Skeletal muscle cell (primary cell): Measurements from ENCODE around the gene ADIPOR1.
"Not testable (repeated sequence)": the region's sequence is repeated elsewhere in the genome, so short reads cannot be mapped to it uniquely, and the experiment has no call there.

ENCODE experiments used
- DNase-seq: peaks from one replicate; pipeline ENCODE4 v3.0.0-alpha.2; 2010; ENCODE audit warnings: low read depth
- H3K4me3 ChIP-seq: 2 replicates; pipeline ENCODE4 v1.5.1; 2011; ENCODE audit warnings: low read depth, mild to moderate bottlenecking, control low read depth, low read length, moderate library complexity

Gene ADIPOR1, protein sequence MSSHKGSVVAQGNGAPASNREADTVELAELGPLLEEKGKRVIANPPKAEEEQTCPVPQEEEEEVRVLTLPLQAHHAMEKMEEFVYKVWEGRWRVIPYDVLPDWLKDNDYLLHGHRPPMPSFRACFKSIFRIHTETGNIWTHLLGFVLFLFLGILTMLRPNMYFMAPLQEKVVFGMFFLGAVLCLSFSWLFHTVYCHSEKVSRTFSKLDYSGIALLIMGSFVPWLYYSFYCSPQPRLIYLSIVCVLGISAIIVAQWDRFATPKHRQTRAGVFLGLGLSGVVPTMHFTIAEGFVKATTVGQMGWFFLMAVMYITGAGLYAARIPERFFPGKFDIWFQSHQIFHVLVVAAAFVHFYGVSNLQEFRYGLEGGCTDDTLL

DNA sequence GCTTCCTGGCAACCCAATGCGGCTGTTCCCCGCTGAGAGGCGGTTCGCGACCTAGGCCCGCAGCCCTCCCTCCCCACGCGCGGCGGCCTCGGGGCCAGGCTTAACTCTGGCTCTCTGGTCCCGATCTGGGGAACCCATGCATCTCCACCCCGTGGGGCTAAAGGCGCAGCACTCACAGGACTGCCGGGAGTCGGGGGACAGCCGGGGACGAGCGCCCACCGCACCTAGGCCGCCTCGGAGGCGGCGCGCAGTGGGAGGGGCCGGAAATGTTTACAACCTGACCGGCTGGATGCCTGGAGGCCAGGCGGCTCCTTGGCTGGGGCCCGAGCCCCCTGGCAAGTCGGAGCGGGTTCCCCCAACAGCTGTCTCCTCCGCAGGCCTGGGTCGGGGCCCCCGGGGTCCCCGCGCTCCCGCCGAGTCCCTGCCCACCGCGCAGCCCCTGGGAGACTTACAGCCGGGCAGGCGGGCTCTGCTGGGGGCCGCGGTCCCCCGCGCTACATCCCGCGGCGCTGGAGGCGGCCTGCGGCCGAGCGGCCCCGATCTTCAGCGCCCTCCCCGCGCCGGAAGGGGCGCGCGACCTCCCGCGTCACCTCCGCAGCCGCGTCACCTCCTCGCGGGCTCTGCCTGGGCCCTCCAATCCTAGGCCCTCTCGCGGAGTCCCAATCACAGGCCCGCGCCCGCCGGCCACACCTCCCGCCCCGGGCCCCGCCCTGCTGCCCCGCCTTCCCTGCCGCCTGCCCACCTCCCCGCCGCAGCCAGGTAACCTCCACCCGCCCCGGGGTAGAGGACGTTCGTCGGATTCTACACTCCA lies at the start of gene ADIPOR1:
Gene ADIPOR1 (minus strand): TSS at position 580 of the 811 bp plus-strand sequence. CDS start 7,242 bp downstream, outside the sequence.
- peak within 1 kb of the TSS; percentile 90 for H3K4me3 ChIP-seq
- DNase-seq = peak; percentile 50

DNA sequence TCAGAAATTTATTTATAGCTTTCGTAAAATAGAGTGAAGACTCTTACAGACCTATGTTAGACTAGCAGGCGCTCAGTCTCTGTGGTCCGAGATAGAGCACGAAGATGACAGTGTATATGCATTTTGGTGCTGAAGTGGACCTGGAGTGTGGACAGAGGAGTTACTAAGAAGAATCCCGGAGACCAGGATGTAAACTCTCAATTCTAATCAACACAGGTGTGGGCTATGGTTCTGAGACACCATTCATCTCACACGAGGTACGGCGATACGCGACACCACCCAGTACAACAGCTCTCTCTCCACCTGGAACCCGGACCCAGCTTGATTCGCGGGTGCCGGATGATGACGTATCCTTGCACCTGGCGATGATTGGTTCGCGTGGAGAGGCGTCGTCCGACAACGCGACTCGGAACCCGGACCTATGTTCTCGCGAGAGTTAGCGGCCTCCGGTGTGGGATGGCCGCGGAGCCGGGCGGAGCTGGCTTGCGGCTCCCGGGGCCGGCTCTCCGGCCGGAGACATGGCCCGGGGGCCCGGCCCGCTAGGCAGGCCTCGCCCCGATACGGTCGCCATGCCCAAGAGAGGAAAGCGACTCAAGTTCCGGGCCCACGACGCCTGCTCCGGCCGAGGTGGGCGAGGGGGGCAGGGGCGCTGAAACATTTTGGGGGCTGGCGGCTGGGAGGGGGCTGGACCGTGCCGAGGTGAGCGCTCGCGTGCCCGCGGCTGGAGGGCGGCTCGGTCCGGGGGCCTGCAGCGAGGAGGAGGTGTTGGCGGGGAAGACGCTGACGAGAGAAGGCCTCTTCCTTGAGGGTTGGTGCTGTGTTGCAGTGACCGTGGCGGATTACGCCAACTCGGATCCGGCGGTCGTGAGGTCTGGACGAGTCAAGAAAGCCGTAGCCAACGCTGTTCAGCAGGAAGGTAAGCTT lies 49.1 kb upstream of the ADIPOR1 start, which contains the start of gene TMEM183A:
Gene TMEM183A (plus strand): TSS at position 427 of the 924 bp plus-strand sequence. CDS start 92 bp downstream, at position 519.
- peak; percentile 87 for DNase-seq
- peak within 1 kb of the TSS; percentile 85 for H3K4me3 ChIP-seq

DNA sequence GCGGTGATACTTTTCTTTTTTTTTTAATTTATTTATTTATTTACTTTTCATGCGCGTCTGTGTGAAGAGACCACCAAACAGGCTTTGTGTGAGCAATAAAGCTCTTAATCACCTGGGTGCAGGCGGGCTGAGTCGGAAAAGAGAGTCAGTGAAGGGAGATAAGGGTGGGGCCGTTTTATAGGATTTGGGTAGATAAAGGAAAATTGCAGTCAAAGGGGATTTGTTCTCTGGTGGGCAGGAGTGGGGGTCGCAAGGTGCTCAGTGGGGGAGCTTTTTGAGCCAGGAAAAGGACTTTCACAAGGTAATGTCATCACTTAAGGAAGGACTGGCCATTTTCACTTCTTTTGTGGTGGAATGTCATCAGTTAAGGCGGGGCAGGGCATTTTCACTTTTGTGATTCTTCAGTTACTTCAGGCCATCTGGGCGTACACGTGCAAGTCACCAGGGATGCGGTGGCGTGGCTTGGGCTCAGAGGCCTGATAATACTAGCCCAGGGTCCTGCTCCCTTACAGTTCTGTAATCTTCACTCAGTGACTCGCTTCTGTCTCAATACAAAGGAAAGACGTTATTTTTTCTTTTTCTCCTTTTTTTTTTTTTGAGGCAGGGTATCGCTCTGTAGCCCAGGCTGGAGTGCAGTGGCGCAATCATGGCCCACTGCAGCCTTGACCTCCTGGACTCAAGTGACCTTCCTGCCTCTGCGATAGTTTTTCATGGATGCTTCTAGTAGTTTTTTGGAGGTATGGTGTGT lies 47.5 kb upstream of the ADIPOR1 start:
- H3K4me3 ChIP-seq, DNase-seq: not testable (repeated sequence)

DNA sequence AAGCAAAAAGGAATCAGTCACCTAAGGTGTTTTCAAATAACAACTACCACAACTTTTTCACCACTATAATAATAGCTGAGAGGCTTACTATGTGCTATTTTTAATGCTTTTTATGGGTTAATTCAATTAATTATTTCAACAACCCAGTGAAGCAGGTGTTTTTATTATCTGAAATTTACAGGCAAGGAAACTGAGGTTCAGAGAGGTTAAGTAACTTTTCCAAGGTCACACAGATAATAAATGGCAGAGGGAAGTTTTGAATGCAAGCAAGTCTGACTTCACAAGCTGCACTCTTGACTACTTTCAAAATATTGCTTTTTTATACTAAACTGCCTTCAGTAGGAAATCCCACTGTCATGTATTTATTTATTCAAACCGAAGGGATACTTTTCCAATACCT lies 44.8 kb upstream of the ADIPOR1 start:
- no peak for DNase-seq
- H3K4me3 ChIP-seq = no peak overlapping the region

DNA sequence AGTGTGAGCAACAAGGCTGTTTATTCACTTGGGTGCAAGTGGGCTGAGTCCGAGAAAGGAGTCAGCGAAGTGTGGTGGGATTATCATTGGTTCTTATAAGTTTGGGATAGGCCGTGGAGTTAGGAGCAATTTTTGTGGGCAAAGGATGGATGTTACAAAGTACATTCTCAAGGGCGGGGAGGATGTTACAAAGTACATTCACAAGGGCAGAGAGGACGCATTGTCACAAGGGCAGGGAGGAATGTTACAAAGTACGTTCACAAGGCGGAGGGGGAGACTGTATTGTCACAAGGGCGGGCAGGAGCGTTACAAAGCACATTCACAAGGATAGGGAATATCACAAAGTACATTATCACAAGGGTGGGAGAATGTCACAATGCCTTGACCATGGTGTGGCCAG lies 43.9 kb upstream of the ADIPOR1 start:
- DNase-seq = no peak
- H3K4me3 ChIP-seq = no peak overlapping the region

DNA sequence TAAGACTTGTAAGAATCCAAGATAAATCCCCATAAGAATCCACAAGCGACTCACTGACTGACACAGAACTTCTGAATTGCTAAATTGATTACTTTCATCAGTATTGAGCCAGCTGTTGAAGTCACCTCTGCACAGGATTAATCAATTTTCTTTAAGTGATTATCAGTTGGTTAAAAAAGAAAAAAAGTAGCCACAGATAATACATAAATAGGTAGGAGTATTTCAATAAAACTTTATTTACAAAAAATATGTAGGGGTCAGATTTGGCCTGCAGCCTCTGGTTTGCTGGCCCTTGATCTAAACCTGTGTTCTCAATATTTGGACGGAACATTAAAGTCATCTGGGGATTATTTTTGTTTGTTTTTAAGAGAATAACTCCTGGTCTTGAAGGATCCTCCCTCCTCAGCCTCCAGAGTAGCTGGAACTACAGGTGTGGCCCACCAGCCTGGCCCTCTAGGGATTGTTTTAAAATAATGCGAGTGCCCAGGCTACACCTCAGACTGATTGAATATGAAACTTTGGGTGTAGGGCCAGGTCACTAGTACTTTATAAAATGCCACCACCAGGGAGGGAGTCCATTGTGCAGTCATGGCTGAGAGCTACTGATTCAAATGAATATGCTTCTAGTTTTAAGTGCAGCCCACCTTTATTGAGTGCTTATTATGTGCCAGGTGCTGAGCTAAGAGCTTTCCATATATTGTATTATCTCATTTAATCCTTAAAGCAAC lies 42.3 kb upstream of the ADIPOR1 start:
- no peak overlapping the region for H3K4me3 ChIP-seq
- DNase-seq = no peak

DNA sequence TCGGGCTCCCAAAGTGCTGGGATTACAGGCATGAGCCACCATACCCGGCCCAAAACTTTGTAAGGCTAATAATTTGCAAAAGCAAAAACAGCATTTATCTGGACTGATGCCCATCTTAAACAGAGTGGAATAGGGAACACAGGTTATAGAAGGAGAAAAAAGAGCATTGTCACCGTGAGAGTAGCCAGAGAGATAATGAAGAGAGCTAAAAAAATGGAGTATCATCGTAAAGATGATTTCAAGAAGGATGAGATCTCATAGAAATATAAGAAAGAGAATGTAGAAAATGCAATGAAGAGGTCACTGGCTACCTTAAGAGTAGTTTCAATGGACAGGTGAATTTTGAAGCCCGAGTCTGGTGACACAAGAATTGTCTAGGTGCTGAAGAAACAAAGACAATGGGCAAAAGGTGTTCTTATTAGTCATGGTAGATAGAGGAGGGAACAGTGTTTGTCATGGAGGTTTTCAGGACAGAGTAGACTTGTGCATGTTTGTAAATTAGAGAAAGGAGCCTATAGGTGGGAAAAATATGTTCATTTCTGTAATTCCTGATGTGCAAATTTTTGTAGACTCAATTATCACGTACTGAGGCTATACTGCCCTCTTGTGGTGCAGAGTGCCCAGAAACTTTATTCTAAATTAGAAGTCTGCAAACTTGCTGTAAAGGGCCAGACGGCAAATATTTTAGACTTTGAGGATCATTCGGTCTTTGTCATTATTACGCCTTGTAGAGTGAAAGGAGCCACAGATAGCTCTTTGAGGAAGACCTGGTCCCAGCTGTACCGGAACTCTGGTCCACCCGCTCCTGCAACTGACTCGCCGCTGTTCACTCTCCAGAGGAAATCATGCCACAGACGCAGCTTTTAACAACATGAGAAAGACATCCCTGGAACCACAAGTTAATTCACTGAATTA lies 41.0 kb upstream of the ADIPOR1 start:
- DNase-seq = peak; percentile 5
- no peak overlapping the region for H3K4me3 ChIP-seq

DNA sequence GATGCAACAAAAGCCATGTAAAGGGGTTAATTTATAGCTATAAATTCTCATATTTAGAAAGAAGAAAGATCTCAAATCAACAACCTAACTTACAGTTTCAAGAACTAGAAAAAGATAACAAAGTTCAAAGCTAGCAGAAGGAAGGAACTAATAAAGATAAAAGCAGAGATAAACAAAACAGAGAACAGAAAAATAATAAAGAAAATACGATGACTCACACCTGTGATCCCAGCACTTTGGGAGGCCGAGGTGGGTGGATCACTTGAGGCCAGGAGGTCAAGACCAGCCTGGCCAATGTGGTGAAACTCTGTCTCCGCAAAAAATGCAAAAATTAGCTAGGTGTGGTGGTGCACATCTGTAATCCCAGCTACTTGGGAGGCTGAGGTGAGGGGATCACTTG lies 36.6 kb upstream of the ADIPOR1 start:
- no peak for DNase-seq
- no peak overlapping the region for H3K4me3 ChIP-seq

DNA sequence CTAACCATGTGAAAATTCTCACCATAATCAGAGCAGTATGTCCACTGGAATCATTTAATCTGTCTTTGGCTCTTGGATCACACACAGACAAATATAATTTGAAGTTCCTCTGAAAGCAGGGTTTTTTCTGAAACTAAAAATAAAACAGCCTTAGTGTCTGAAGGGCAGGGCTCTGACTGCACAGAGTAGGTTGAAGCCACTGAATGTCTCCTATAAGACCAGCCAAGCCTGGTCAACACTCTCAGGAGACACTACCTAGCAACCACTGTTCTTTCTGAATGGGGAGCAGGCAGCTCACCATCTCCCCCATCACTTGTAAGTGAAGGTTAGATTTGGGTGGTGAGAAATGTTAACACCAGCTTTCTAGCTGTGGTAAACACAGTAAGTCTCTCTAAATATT lies 33.0 kb upstream of the ADIPOR1 start:
- no peak overlapping the region for H3K4me3 ChIP-seq
- no peak for DNase-seq

DNA sequence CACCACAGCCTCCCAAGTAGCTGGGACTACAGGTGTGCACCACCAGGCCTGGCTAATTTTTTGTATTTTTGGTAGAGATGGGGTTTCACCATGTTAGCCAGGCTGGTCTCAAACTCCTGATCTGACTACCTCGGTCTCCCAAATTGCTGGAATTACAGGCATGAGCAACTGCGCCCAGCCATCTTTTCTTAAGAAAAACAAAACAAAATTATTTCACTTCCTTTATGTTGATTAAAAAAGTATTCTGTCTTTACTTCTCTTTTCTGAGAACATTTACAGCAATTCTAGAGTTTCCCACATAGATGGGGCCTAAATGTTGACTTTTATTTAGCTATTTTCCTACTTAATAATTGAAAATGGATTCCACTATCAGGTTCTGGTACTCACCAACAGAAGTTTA lies 31.8 kb upstream of the ADIPOR1 start:
- no peak overlapping the region for H3K4me3 ChIP-seq
- DNase-seq = no peak

DNA sequence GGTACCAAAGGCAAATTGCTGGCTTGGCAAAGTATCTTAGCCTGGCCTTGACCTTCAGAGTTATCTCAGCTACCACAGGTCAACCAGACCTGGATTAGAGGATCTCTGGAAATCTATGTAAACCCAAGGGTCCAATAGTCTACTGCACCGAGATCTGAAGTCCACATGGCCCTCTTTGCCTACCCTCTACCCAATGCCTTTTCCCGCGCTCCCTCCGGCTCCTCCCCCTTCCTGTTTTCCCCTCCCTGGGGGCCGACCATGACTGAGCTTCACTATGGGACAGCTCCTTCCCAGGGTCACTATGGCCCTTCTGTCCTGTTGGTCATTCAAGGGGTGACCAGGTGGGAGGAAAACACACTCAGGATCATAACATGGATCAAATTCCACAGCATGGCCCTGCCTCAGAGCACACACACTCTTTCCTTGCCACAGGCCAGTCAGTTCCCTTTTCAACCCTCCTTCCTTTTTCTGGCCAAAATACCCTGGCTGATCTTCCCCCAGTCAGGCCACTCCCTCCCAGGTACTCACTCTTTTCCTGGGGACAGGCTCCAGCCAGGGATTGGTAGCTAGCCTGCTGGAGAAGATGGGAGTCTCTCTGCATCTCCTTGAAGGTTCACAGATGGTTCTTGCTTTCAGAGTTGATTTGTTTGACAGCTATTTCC lies 29.9 kb upstream of the ADIPOR1 start:
- no peak overlapping the region for H3K4me3 ChIP-seq
- DNase-seq = no peak

DNA sequence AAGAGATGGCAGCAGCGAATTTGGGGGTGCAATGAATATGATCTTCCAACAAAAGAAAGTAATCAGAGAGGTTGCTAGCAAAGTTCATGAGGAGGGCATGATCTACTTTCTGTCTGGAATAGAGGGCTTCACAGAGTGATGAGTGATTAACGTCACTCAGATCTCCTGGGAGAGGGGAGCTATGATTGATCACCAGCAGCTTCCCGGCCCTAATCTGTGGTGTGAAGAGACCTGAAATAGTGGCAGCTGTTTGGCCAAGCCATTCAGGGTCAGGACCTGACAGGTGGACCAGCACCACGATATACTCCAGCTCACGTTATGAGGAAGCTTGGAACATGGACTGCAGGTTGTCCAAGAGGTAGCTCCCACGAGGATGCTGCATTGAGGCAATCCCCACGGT lies 29.1 kb upstream of the ADIPOR1 start:
- DNase-seq = no peak

DNA sequence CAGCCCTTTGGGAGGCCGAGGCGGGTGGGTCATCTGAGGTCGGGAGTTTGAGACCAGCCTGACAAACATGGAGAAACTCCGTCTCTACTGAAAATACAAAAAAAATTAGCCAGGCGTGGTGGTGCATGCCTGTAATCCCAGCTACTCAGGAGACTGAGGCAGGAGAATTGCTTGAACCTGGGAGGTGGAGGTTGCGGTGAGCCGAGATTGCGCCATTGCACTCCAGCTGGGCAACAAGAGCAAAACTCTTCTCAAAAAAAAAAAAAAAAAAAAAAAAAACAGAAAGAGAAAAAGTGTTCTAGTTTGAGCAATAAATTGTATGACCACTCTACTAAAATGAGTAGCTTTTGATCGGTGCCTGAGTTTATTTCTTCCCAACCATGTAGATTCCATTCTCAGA lies 28.0 kb upstream of the ADIPOR1 start:
- DNase-seq, H3K4me3 ChIP-seq: not testable (repeated sequence)

More for the DNA sequence above, 29.1 kb upstream of the ADIPOR1 start:
- no peak overlapping the region for H3K4me3 ChIP-seq

DNA sequence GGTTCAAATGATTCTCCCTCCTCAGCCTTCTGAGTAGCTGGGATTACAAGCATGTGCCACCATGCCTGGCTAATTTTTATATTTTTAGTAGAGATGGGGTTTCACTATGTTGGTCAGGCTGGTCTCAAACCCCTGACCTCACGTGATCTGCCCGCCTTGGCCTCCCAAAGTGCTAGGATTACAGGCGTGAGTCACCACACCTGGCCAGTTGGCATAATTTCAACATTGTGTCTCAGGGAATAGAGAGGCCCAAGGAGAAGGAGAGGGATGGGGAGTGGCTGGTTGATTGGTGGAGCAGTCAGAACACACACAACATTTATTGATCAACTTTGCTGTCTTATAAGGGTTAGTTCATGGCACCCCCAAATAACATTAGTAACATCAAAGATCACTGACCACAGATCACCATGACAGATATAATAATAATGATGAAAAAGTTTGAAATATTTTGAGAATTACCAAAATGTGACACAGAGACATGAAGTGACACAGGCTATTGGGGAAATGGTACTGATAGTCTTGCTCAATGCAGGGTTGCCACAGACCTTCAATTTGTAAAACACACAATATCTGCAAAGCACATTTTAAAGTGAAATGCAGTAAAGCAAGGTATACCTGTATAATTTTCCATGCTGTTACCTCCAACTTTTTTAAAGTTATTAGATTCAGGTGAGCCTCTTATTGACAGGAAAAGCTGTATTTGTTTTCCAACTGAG lies 24.8 kb upstream of the ADIPOR1 start:
- no peak for DNase-seq

DNA sequence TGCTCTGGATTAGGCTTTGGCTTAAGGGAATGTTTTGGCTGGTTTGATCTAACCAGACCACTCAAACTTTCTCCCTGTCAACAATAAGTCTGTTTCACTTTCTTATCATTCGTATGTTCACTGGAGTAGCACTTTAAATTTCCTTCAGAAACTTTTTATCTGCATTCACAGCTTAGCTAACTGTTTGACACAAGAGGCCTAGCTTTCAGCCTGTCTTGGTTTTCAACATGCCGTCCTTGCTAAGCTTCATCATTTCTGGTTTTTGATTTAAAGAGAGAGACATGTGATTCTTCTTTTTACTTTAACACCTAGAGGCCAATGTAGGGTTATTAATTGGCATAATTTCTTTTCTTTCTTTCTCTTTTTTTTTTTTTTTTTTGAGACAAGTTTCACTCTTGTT lies 23.8 kb upstream of the ADIPOR1 start:
- DNase-seq = no peak

More for the DNA sequence above, 24.8 kb upstream of the ADIPOR1 start:
- no peak overlapping the region for H3K4me3 ChIP-seq

DNA sequence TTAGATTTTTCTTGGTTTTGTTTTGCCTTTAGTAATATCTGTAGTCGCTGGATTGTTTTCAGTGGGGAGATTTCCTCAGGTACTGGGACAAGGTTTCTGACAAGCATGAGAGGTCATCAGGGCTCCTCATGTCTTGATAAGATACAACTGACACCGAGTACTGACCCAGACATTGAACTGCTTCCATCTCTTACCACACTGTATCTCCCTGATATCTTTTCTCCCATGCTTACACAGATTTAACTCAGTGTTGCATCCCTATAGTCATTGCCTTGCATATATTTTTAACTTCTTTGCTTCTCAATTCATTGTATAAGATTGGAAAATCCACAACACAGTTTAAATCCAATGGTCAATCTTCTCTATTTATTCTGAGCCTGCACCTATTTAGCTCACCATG lies 21.3 kb upstream of the ADIPOR1 start:
- no peak for DNase-seq
- H3K4me3 ChIP-seq = no peak overlapping the region

More for the DNA sequence above, 23.8 kb upstream of the ADIPOR1 start:
- H3K4me3 ChIP-seq = no peak overlapping the region
